GM18907 (cell line): ENCODE measurements around the gene NR3C1.

Experiments
- ATAC-seq: cut with Tn5 transposase; IDR thresholded peaks from one replicate; pipeline ENCODE4 v1.9.1; 2021; ENCODE audit warnings: mild to moderate bottlenecking, moderate library complexity; ENCODE audit not compliant: unreplicated experiment

Gene NR3C1

DNA sequence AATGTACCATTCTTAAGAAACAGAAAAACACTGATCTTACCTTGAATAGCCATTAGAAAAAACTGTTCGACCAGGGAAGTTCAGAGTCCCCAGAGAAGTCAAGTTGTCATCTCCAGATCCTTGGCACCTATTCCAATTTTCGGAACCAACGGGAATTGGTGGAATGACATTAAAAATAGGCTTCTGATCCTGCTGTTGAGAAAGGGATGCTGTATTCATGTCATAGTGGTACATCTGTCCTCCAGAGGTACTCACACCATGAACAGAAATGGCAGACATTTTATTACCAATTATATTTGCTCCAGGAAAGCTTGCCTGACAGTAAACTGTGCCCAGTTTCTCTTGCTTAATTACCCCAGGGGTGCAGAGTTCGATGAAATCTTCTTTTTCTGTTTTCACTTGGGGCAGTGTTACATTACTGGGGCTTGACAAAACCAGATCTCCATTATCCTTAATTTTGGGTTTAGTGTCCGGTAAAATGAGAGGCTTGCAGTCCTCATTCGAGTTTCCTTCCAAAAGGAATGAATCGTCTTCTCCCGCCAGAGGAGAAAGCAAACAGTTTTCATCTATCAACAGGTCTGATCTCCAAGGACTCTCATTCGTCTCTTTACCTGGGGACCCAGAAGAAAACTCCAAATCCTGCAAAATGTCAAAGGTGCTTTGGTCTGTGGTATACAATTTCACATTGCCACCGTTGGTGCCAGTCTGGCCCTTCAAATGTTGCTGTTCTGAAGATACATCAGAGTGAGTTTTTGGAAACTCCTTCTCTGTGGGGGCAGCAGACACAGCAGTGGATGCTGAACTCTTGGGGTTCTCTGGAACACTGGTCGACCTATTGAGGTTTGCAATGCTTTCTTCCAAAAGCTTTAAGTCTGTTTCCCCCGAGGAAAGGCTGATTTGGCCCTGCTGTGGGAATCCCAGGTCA, 3.6 kb downstream of the NR3C1 start:
- ATAC-seq: no peak

DNA sequence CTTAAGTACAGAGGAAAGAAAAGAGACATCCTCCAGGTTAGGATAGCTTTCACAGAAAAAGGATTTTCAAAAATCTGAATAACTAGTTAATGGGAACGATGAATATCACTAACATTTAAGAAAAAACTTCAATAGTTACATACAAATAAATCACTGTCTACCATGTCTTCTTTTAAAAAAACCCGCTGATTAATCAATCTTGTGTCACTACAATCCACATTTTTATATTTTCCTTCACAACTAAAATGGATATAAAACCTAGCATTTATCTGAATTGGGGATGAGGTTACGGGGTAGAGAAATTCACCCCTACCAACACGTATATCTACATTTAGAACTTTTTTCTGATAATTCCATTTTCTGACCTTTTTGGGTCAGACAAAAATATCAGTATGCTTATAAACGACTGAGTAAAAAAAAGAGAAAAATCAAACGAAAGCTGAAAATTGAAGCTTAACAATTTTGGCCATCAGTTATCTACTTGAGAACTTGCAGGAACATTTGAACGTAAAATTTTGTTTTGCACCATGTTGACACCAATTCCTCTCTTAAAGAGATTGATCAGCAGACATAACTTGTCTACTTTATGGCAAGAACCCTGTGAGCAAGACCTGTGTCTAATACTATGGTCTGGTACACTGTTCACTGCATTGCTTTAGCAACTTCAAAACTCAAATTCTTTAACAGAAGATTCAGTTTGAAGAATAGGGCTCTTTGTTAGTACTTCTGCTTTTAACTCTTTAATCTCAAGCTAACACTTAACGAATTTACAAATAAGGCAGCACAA, 4.8 kb downstream of the NR3C1 start:
- no peak for ATAC-seq

DNA sequence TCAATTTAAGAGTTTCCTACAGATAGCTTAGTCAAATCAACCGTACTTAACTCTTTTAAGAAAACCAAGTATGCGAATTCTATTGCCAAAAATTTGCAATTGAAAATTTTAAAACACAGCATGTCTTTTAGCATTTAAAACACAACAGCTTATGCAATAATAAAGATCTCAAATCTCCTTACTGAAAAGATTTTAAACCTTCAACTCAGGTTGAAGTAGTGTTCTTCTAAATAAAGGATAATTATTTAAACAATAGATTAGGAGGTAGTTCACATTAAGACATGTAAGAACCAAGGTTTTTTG, 5.5 kb downstream of the NR3C1 start:
- ATAC-seq: no peak

DNA sequence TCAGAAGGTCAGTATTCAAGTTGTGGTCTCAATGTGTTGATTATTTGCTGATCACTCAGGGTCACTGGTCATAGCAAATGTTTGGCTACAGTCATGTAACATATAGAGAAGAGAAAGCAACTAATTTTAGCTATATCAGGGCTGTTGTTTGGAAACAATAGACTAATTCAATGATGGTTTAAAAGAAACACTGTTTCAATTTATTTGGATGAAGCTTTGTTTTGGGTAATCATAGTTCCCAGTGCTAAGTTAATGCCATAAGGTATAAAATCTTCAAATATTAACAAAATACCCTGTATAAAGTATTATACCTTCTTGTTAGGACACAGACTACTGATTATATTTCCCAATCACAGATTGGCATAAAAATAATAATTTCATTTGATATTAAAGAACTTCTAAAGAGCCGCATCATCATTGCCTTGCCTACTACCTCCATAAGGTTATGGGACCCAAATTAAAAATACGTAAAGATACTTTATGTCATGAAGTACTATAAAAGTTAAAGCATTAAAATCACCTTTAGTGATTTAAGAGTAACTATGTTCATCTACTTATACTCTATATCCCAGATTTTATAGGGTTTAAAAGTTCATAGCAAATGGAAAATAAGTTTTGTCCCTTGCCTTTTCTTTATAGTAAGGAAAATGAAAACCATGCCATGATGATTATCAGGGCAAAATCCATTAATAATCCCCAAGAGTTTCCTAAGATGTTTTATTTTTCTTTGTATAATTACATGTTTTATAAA, 6.0 kb downstream of the NR3C1 start:
- no peak for ATAC-seq

DNA sequence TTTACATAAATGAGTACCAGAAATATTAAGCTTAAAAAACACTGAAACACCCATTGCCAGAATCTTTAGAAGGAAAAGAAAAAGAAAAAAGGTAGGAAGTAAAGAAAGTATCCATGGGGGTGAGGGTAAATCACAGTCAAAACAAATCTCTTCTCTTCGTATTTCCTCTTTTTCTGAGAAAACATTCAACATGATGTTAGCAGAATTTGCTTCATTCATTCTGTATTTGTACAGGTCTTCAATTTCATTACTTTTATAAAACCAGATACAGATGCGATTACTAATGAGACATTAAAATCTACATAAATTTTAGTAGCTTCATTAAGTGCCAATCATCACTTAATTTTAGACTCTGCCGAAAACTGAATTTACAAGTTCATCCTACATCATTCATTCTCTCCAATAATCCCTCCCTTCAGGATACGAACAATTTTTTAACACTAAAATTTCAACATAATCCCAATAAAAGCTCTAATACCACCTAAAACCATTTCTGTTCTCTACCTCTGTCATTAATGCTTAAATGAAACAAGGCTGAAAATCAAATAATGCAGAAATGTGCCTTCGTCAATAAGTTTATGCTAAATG, 7.0 kb downstream of the NR3C1 start:
- no peak for ATAC-seq

DNA sequence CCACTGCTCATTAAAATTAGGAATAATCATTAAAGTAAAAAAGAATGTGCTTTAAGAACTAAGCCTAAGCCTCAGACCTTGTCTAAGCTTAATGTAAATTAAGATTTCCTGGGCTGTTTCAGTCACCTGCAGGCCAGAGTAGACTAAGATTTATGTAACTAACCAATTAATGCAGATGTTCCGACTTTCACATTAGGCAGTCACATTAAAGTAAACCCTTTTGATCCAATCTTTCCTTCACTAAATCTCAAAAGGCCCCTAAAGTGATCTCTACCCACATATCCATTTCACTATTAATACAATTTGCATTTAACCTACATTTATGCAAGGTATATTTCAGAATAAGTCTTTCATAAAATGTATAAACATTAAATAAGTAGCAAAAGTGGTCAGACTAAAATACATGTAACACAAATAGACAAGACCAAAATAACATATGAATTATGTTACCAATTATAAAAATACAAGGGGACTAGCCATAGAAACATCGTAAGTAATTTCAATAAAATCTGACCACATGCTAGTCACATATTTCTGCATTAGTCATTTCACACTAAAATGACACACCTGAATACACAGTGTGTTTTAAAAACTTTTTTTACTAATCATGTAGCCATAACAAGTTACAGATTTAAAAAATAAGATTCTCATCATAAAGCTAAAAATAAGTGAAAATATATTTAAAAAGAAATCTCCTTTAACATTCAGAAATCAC, 7.7 kb downstream of the NR3C1 start:
- peak; percentile 51 for ATAC-seq

DNA sequence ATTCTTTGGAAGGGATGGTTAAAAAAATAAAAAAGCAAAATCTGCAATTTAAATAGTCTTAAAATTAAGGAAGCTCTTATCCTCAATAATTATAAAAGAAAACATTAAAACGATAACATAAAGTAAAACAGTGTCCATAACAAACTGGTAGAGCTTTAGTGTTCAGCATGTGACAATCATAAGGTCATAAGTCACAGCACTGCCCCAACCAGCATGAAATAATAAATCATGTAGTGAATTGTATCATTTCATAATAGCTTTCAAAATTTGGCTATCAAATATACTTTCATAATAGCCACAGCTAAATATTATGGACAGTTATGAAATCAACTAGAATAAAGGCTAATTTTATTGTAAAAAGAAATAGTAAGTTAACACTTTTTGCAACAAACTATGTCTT, 10.0 kb downstream of the NR3C1 start:
- no peak for ATAC-seq

DNA sequence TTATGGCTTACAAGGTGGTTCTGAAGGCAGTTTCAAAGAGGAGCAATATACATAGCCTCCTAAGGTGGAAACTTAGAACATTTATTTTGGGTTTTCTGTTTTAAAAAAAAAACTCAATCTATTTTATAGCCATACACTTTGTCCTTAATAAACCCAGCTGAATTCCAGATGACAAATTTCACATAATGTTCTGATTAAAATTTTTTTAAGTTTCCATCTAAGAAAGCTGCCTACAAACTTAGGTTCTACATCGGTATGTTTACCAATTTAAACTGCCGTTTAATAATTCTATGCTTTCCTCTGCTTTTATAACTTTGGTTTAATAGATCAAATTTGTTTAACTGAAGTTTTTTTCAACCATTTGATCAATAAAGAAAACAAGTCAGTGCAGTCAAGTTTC, 12.5 kb downstream of the NR3C1 start:
- ATAC-seq: no peak

DNA sequence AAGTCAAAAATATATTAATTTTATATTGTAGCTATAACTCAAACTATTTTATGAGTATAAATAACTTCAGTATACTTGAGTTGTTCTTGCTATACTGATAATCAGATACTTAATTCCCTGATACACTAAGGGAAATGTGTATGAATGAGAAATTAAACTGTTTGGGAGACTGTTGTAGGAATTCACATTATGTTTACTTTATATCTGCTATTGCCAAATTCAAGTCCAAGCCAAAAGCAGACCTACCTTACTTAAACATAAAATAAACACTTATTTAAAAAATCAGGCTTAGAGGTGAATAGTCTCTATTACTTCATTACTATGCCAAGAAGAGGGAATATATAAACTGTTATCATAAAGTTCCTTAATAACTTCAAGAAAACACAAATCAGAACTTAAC, 13.2 kb downstream of the NR3C1 start:
- no peak for ATAC-seq

DNA sequence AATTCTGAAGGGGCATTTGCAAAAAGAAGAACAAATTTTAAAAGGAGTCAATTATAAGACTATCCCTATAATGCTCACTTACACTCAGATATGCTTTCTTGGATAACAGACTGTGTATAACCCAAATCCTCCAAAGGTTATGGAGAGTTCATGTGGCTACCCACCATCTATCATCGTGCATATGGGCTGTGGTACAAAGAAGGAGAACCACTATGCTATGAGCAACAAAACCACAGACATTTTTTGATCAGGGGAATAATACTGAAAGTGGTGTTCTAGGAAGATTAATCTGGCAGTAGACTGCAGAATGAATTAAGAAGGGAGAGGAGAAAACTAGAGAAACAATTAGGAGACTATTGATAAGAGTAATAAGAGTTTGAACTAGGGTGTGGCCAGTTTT, 16.8 kb downstream of the NR3C1 start:
- ATAC-seq: no peak

DNA sequence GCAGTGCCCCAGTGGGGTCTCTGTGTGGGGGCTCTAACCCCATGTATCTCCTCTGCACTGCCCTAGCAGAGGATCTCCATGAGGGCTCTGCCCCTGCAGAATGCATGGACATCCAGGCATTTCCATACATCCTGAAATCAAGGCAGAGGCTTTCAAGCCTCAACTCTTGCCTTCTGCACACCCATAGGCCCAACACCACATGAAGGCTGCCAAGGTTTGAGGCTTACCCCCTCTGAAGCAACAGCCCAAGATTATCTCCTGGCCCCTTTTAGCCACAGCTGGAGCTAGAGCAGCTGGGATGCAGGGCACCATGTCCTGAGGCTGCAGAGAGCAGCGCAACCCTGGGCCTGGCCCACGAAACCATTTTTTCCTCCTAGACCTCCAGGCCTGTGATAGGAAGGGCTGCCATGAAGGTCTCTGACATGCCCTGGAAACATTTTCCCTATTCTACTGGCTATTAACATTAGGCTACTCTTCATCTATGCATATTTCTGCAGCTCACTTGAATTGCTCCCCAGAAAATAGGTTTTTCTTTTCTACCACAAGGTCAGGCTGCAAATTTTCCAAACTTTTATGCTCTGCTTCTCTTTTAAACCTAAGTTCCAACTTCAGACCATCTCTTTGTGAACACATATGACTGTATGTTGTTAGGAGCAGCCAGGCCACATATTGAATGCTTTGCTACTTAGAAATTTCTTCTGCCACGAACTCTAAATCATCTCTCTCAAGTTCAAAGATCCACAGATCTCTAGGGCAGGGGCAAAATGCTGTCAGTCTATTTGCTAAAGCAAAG, 18.4 kb downstream of the NR3C1 start:
- ATAC-seq: no peak

DNA sequence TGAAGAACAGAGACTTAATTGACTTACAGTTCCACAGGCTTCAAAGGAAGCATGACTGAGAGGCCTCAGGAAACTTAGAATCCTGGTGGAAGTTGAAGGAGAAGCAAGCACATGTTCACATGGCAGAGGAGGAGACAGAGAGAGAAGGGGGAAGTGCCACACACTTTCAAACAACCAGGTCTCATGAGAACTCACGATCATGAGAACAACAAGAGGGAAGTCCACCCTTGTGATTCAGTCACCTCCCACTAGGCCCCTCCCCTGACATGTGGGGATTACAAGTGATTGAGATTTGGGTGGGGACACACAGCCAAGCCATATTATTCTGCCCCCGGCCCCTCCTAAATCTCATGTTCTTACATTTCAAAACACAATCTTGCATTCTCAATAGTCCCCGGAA, 19.5 kb downstream of the NR3C1 start:
- no peak for ATAC-seq

DNA sequence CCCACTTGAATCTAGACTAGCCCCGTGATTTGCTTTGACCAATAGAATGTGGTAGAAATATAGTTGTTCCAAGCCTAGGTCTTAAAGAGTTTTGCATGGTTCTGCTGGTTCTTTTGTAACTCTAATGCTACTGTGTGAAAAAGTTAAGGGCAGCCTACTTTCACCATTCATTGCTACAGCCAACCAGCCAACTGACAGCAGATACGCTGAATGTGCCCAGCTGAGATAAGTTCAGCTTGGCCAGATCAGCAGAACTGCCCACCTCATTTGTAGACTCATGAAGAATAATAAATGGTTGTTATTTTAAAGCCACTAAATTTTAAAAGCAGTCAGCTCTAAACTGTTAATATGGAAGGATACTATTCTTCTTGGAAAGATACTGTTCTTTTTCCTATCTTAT, 23.9 kb downstream of the NR3C1 start:
- no peak for ATAC-seq

DNA sequence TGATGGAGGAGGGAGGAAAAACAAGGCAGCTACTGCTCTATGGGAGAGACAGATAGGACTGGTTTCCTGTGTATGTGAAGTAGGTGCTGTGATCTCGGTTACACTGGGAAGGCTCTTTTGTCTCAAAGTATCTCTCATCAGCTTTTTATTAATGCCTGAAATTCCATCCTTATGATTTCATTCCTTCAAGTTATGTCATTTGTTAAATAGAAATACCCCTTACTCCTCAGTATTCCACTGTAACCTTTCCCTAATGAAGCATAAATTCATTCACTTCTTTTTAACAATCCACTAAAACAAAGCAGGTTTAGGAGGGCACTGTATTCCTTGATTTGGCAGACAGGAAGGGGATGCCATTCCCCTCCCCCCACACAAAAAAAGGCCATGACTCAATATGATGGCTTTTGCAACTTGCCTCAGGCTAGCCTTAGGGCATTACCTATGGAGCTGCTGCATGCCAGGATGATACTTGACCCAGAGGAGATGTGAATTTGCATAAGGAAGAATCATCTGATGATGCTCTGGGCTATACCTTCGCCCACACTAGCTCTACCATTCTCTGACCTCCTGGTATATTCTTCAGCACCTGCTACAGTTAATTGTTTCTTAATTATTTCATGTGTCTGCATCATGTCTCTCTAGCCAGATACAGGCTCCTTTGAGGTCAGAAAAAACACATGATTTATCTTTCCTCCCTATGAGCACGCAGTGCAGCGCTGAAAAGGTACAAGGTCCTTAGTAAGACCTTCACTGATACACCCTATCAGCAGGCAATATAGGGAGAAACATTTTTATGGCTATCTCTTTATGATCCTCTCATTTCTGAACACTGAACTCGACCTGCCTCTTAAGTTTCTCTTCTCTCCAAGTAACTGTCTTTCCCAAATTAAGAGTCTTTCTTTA, 26.3 kb downstream of the NR3C1 start:
- ATAC-seq: no peak

DNA sequence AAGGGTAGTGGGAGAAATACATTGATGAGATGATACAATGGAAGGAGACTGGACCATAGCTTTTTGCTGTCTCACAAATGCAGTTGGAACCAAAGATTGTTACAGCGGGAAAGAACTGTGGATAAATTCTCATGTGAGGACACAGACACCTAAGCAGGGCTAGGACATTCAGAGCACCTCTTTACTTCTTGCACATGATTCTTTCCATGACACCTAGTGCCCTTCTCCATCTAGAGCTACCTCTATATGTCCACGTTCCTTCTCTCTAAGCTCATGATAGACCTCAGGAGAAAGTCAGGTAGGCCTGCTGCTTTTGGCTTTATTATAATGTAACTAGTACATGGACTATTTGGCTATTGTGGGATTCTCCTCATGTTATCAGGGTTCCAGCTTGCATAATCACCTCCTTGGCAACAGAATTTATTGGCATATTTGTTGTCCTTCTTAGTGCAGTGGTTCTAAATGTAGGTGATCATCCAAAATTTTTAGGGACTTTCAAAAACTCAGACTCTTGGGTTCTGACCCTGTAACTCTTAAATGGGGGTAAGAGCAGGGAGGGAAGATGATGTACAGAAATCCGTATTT, 27.2 kb downstream of the NR3C1 start:
- ATAC-seq: no peak

DNA sequence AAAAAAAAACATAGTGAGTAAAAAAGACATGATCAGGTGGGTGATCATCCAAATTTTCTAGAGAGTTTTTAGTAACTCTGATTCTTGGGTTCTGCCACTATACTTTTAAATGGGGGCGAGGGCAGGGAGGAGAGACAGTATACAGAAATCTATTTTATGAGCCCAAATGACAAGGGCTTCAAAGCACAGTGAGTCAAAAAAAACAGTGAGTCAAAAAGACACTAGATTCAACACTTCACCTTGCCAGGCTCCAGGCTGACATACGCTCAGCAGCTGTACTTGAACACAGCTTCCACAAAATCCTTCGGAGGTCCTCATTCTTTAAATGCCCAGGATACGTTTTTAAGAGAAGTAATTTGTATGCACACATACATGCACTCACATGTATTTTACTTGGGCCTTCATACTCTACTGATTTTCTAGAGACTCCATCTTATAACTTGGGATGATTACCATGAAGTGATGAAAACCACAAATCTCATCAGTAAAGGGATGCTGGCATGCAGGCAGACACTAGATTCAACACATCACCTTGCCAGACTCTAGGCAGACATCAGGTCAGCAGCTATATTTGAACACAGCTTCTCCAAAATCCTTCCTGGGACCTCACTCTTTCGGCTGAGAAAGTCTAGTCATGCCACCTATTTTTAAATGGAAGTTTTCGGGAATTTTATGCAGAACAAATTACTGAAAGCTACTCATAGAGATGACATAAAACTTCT, 28.8 kb downstream of the NR3C1 start:
- ATAC-seq: no peak

DNA sequence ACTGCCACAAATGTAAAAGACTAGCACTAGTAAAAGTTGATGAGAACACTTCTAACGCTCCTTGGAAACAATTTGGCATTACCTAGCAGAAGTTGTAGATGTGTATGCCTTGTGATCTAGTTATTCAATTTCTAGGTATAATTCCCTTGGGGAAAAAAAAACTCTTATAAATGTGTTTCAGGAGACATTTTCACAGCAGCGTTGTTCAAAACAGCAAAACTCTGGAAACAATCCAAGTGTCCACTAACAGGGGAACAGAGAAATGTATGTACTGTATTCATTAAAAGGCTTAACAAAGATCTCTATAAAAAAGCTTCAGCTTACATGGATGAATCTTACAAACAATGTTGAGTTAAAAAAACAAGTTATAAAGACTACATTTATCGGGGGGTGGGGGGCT, 30.4 kb downstream of the NR3C1 start:
- no peak for ATAC-seq
